HepG2 (cell line): Measurements from ENCODE around the gene AHCYL1. TPM values are rescaled to one million over a fixed set of nuclear protein-coding genes. Genes with fewer than 3 reads are reported as not detected.

Source experiments
- ATAC-seq: fragments of 200-7000 bp; cut with Tn5 transposase; 3 replicates; pipeline ENCODE4 v1.9.1; 2020; ENCODE audit warnings: mild to moderate bottlenecking, moderate library complexity
- BruUV-seq: library from RNA; stranded (reverse); fragments of 400-500 nt; replicated peaks from 2 replicates; lab custom pipeline; 2021; lab: Mats Ljungman, UMichigan
- CTCF ChIA-PET: fragments of 300-600 bp; formaldehyde crosslinking; extraction: SDS; loops from one replicate; lab custom pipeline; 2021; ENCODE audit warnings: low total read pairs, inconsistent platforms, low intra/inter-chr PET ratio; lab: Yijun Ruan, JAX
- POLR2A ChIA-PET: fragments of 350-600 bp; sonication (Branson Sonifier 250); formaldehyde crosslinking; loops from one replicate; lab custom pipeline; 2020; ENCODE audit warnings: antibody characterized with exemption, inconsistent platforms; lab: Yijun Ruan, JAX
- DNase-seq: peaks from one replicate; pipeline ENCODE4 v3.0.0-alpha.2; 2015; ENCODE audit warnings: low spot score
- FAIRE-seq: peaks from 3 replicates; lab custom pipeline; 2011; peaks lifted over from hg19 to GRCh38; lab: Jason Lieb, UNC
- H2AFZ ChIP-seq: one replicate; pipeline ENCODE4 v1.6.1; 2011; ENCODE audit warnings: low read length, inconsistent platforms
- H3K27ac ChIP-seq: fragments of 300-600 bp; 3 replicates; pipeline ENCODE4 v1.8.0; 2011; ENCODE audit warnings: mixed run types, mild to moderate bottlenecking, mixed read lengths, low read length, inconsistent platforms; ENCODE audit not compliant: insufficient read depth; ENCODE audit errors: extremely low read length
- H3K27me3 ChIP-seq, 2 experiments: fragments of 200-600 bp in 1 of 2; 2 replicates in 1 of 2; 3 replicates in 1 of 2; pipeline versions ENCODE4 v1.6.0 to v1.8.0; 2011; ENCODE audit warnings: low read length in 2 of 2, mild to moderate bottlenecking in 2 of 2, moderate library complexity in 2 of 2, inconsistent platforms in 1 of 2; ENCODE audit not compliant: insufficient read depth in 2 of 2, control insufficient read depth in 1 of 2
- H3K36me3 ChIP-seq, 2 experiments: fragments of 200-600 bp in 1 of 2; replicated peaks in 1 of 2; 2 replicates in 1 of 2; 3 replicates in 1 of 2; pipeline versions ENCODE4 v1.5.1 to v1.8.0; 2011; ENCODE audit warnings: low read length in 2 of 2, inconsistent platforms in 1 of 2; ENCODE audit not compliant: insufficient read depth in 2 of 2, control insufficient read depth in 1 of 2
- H3K4me1 ChIP-seq: 2 replicates; pipeline ENCODE4 v1.5.1; 2012; ENCODE audit warnings: low read length, inconsistent platforms; ENCODE audit not compliant: insufficient read depth
- H3K4me2 ChIP-seq: 2 replicates; pipeline ENCODE4 v1.6.0; 2011; ENCODE audit warnings: low read depth, low read length, inconsistent platforms
- H3K4me3 ChIP-seq, 3 experiments: fragments of 200-600 bp in 1 of 3; sonication (generic), shearing (Covaris generic) in 1 of 3; replicated peaks in 1 of 3; 2 replicates each; pipeline ENCODE4 v1.5.1; 2011 to 2016; ENCODE audit warnings: low read length in 3 of 3, inconsistent platforms in 2 of 3, low read depth in 2 of 3, mild to moderate bottlenecking in 2 of 3, control low read depth in 1 of 3, mixed read lengths in 1 of 3; ENCODE audit not compliant: insufficient read depth in 1 of 3
- H3K79me2 ChIP-seq: one replicate; pipeline ENCODE4 v1.6.1; 2011; ENCODE audit warnings: low read length, inconsistent platforms; ENCODE audit not compliant: insufficient read depth
- H3K9ac ChIP-seq: 2 replicates; pipeline ENCODE4 v1.6.0; 2011; ENCODE audit warnings: mild to moderate bottlenecking, low read depth, low read length, inconsistent platforms; ENCODE audit not compliant: insufficient read depth
- H3K9me3 ChIP-seq: 2 replicates; pipeline ENCODE4 v1.5.1; 2012; ENCODE audit warnings: mild to moderate bottlenecking, low read length
- H4K20me1 ChIP-seq: 2 replicates; pipeline ENCODE4 v1.6.0; 2011; ENCODE audit warnings: inconsistent platforms, mild to moderate bottlenecking, low read length, moderate library complexity; ENCODE audit not compliant: insufficient read depth
- LCORL ChIP-seq, 2 experiments: fragments of 450-650 bp in 1 of 2; sonication (generic) in 1 of 2; formaldehyde crosslinking in 1 of 2; IDR thresholded peaks; 2 replicates each; pipeline versions ENCODE4 v1.5.0 to v1.6.1; 2017 to 2020; ENCODE audit warnings: antibody characterized with exemption in 1 of 2, missing genetic modification reagents in 1 of 2
- NR2C2 ChIP-seq: sonication (generic); formaldehyde crosslinking; IDR thresholded peaks from 2 replicates; pipeline ENCODE4 v1.4.0; 2020; ENCODE audit warnings: missing genetic modification reagents, mild to moderate bottlenecking, moderate library complexity, borderline replicate concordance
- PHF5A ChIP-seq: IDR thresholded peaks from one replicate; pipeline ENCODE4 v1.6.1; 2018; ENCODE audit warnings: low read depth, missing genetic modification reagents; ENCODE audit not compliant: unreplicated experiment
- RNF219 ChIP-seq: sonication (generic); formaldehyde crosslinking; IDR thresholded peaks from 2 replicates; pipeline ENCODE4 v1.5.0; 2020; ENCODE audit warnings: mild to moderate bottlenecking, missing genetic modification reagents
- SP140L ChIP-seq: sonication (generic); formaldehyde crosslinking; IDR thresholded peaks from 2 replicates; pipeline ENCODE4 v1.4.0; 2020; ENCODE audit warnings: missing genetic modification reagents, borderline replicate concordance
- ZNF101 ChIP-seq: sonication (generic); formaldehyde crosslinking; IDR thresholded peaks from 2 replicates; pipeline ENCODE4 v1.4.0; 2020; ENCODE audit warnings: mild to moderate bottlenecking, low read depth, missing genetic modification reagents, borderline replicate concordance
- ZNF672 ChIP-seq: sonication (generic); formaldehyde crosslinking; IDR thresholded peaks from 2 replicates; pipeline ENCODE4 v1.8.1; 2022; ENCODE audit warnings: missing genetic modification reagents
- WGBS: methylation state at CpG from one replicate; pipeline ENCODE4 v1.1.6; 2017; ENCODE audit warnings: low lambda C conversion rate; 5-methylcytosine and 5-hydroxymethylcytosine counted together
- in situ Hi-C: cut with HindIII; loops from 2 replicates; pipeline ENCODE4 v1.10.0; 2017; ENCODE audit warnings: low pct_unique_long_range_greater_than_20kb; ENCODE audit not compliant: extremely low pct_ligation_motif_present
- intact Hi-C: fragments of 100-400 bp; cut with micrococcal nuclease; formaldehyde crosslinking; loops from one replicate; pipeline ENCODE4 v1.10.0; 2022; ENCODE audit not compliant: unreplicated experiment
- polyA plus RNA-seq, 8 experiments: library from polyadenylated mRNA; depleted of rRNA in 3 of 8; stranded (reverse) in 7 of 8; unstranded in 1 of 8; fragments of >200 nt; fragmentation: Illumina TruSeq in 4 of 8; extraction: Trizol in 4 of 8; gene quantifications; 2 replicates each; pipeline versions ENCODE4 v1.2.1 to v1.2.3, GENCODE V29; 2011 to 2016; ENCODE audit warnings: low read depth in 4 of 8, missing spikeins in 1 of 8, mixed read lengths in 1 of 8; ENCODE audit not compliant: insufficient read depth in 1 of 8
- total RNA-seq, 5 experiments: library from RNA; depleted of rRNA; stranded (reverse); fragments of >200 nt; fragmentation: Illumina TruSeq; extraction: Trizol; gene quantifications; 2 replicates each; pipeline ENCODE4 v1.2.3, GENCODE V29; 2016; ENCODE audit warnings: low read depth in 1 of 5
- TF ChIP-seq, protein P1 (sequence below): IDR thresholded peaks from 2 replicates; pipeline ENCODE4 v1.6.1; 2012; ENCODE audit warnings: low read depth, low read length, improper control_type of control experiment
- TF ChIP-seq, protein P2 (sequence below): sonication (generic); formaldehyde crosslinking; conservative IDR thresholded peaks from 2 replicates; pipeline ENCODE4 v1.4.0; 2020; ENCODE audit warnings: missing genetic modification reagents
- TF ChIP-seq, protein P3 (sequence below): sonication (generic); formaldehyde crosslinking; IDR thresholded peaks from 2 replicates; pipeline ENCODE4 v1.5.0; 2020; ENCODE audit warnings: mild to moderate bottlenecking, missing genetic modification reagents
- TF ChIP-seq, protein P4 (sequence below): sonication (generic); formaldehyde crosslinking; IDR thresholded peaks from 2 replicates; pipeline ENCODE4 v1.5.1; 2020; ENCODE audit warnings: missing genetic modification reagents, mild to moderate bottlenecking, borderline replicate concordance

Gene AHCYL1
- total and polyA plus RNA-seq, 2 of the 13 experiments (the other 11 are each of a cell fraction or from before 2014, with no cell fraction given) = 40.9 to 76.3 TPM

DNA sequence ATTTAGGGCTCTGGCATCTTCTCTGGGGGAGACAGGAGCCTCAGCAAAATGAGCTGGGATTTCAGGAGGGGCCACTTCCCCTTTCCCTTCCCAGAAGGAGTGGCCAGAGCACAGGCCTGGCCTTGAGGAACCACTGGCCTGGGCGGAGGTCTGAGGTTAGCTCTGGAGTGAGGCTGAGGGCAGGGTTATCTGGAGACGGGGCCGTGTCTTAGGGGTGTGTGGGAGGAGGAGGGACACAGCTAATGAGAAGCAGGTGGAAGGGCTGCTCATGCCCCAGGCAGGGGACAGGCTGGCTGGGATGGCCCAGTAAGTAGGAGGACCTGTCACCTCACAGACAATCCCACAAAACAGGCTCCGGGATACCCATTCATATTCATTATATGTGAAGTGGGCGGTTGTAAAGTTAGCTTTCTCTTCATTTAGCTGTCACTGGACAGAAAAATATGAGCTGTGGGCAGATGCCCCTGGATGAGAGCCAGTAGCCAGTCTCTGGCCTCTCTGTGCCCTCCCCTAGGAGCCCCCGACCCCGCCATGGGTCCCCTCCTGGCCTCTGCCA is 73.5 kb downstream of the AHCYL1 start (continued):
- TF ChIP-seq, protein P1, sequence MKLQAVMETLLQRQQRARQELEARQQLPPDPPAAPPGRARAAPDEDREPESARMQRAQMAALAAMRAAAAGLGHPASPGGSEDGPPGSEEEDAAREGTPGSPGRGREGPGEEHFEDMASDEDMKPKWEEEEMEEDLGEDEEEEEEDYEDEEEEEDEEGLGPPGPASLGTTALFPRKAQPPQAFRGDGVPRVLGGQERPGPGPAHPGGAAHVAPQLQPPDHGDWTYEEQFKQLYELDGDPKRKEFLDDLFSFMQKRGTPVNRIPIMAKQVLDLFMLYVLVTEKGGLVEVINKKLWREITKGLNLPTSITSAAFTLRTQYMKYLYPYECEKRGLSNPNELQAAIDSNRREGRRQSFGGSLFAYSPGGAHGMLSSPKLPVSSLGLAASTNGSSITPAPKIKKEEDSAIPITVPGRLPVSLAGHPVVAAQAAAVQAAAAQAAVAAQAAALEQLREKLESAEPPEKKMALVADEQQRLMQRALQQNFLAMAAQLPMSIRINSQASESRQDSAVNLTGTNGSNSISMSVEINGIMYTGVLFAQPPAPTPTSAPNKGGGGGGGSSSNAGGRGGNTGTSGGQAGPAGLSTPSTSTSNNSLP = no peak
- TF ChIP-seq LCORL (IDR thresholded peaks at IDR 0.05) (no peak), LCORL (CRISPR knock-in tag; IDR thresholded peaks at IDR 0.05) (no peak), NR2C2 (CRISPR knock-in tag) (no peak)

DNA sequence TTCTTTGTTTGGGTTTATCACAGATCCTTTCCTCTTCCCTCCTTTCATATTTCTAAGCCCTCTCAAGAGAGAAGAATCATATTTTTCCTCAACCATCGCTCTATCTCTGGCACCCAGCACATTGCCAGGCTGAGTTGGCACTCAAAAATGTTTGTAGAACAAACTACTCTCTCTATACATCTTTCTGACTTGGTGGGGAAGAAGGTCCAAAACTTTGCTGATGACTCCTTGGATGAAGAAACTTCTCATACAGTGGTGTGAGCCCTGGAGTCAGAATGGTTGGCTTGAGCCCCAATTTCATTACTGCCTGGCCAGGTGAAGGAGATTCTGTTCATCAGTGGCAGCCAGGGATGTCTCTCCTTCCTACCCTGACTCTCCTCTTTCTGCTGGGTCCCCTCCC is 74.0 kb downstream of the AHCYL1 start:
- H3K4me1 ChIP-seq = peaks cover 17% of the 10 kb centered on the region
- H3K9ac ChIP-seq = no peak overlapping the region
- H3K9me3 ChIP-seq = no peaks in the 10 kb centered on the region
- FAIRE-seq (no peak), DNase-seq (no peak), ATAC-seq (no peak)
- CTCF ChIA-PET = no interaction called here
- H3K79me2 ChIP-seq = no peaks in the 10 kb centered on the region
- in situ Hi-C loops = no loop called here
- 0 out of 2 replicates have a peak, but pooled peaks cover 3% of the 10 kb centered on the region for H4K20me1 ChIP-seq
- H3K4me3 ChIP-seq = no peak overlapping the region
- peaks cover 21 to 45% of the 10 kb centered on the region in 2 experiments for H3K36me3 ChIP-seq
- H3K27ac ChIP-seq = no peak overlapping the region
- intact Hi-C loops = no loop called here
- H3K4me2 ChIP-seq = no peak overlapping the region
- no peaks in the 10 kb centered on the region for H3K27me3 ChIP-seq
- 97% methylated on average over 1 of the region's 1 CpG for WGBS
- BruUV-seq = no TSS peak
- POLR2A ChIA-PET = no interaction called here
- no peak overlapping the region for H2AFZ ChIP-seq
- TF ChIP-seq ZNF672 (CRISPR knock-in tag) = no peak
- TF ChIP-seq, protein P2, sequence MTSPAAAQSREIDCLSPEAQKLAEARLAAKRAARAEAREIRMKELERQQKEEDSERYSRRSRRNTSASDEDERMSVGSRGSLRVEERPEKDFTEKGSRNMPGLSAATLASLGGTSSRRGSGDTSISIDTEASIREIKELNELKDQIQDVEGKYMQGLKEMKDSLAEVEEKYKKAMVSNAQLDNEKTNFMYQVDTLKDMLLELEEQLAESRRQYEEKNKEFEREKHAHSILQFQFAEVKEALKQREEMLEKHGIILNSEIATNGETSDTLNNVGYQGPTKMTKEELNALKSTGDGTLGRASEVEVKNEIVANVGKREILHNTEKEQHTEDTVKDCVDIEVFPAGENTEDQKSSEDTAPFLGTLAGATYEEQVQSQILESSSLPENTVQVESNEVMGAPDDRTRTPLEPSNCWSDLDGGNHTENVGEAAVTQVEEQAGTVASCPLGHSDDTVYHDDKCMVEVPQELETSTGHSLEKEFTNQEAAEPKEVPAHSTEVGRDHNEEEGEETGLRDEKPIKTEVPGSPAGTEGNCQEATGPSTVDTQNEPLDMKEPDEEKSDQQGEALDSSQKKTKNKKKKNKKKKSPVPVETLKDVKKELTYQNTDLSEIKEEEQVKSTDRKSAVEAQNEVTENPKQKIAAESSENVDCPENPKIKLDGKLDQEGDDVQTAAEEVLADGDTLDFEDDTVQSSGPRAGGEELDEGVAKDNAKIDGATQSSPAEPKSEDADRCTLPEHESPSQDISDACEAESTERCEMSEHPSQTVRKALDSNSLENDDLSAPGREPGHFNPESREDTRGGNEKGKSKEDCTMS (CRISPR knock-in tag) = no peak
- no peak for TF ChIP-seq SP140L (CRISPR knock-in tag)
- no peak for TF ChIP-seq ZNF101 (CRISPR knock-in tag)
- TF ChIP-seq, protein P3, sequence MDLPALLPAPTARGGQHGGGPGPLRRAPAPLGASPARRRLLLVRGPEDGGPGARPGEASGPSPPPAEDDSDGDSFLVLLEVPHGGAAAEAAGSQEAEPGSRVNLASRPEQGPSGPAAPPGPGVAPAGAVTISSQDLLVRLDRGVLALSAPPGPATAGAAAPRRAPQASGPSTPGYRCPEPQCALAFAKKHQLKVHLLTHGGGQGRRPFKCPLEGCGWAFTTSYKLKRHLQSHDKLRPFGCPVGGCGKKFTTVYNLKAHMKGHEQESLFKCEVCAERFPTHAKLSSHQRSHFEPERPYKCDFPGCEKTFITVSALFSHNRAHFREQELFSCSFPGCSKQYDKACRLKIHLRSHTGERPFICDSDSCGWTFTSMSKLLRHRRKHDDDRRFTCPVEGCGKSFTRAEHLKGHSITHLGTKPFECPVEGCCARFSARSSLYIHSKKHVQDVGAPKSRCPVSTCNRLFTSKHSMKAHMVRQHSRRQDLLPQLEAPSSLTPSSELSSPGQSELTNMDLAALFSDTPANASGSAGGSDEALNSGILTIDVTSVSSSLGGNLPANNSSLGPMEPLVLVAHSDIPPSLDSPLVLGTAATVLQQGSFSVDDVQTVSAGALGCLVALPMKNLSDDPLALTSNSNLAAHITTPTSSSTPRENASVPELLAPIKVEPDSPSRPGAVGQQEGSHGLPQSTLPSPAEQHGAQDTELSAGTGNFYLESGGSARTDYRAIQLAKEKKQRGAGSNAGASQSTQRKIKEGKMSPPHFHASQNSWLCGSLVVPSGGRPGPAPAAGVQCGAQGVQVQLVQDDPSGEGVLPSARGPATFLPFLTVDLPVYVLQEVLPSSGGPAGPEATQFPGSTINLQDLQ (CRISPR knock-in tag) = no peak
- no peak for TF ChIP-seq PHF5A
- TF ChIP-seq RNF219 (CRISPR knock-in tag) = no peak
- TF ChIP-seq, protein P4, sequence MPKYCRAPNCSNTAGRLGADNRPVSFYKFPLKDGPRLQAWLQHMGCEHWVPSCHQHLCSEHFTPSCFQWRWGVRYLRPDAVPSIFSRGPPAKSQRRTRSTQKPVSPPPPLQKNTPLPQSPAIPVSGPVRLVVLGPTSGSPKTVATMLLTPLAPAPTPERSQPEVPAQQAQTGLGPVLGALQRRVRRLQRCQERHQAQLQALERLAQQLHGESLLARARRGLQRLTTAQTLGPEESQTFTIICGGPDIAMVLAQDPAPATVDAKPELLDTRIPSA = no peak
